Karpas-422 (cell line): Measurements from ENCODE around the gene PHRF1. TPM values are rescaled to one million over a fixed set of nuclear protein-coding genes. Genes with fewer than 3 reads are reported as not detected.

Experiments used
- DNase-seq: peaks from one replicate; pipeline ENCODE4 v3.0.0-alpha.2; 2015
- H2AFZ ChIP-seq: fragments of 200-600 bp; sonication (generic); 2 replicates; pipeline ENCODE4 v1.6.1; 2014; ENCODE audit warnings: antibody characterized with exemption, low read length, mixed read lengths
- H3K27ac ChIP-seq: fragments of 200-600 bp; sonication (generic); 2 replicates; pipeline ENCODE4 v1.5.1; 2014; ENCODE audit warnings: mild to moderate bottlenecking, low read length, moderate library complexity
- H3K27me3 ChIP-seq: fragments of 200-600 bp; sonication (generic); 2 replicates; pipeline ENCODE4 v1.6.1; 2014; ENCODE audit warnings: low read length, mixed read lengths
- H3K36me3 ChIP-seq: fragments of 200-600 bp; sonication (generic); 2 replicates; pipeline ENCODE4 v1.6.1; 2014; ENCODE audit warnings: low read length, mixed read lengths; ENCODE audit not compliant: insufficient read depth
- H3K4me1 ChIP-seq: fragments of 200-600 bp; sonication (generic); 2 replicates; pipeline ENCODE4 v1.6.1; 2014; ENCODE audit warnings: mild to moderate bottlenecking, low read length, mixed read lengths
- H3K4me2 ChIP-seq: fragments of 200-600 bp; sonication (generic); 2 replicates; pipeline ENCODE4 v1.6.1; 2014; ENCODE audit warnings: low read length, low read depth, mild to moderate bottlenecking; ENCODE audit not compliant: poor library complexity, severe bottlenecking
- H3K4me3 ChIP-seq: fragments of 200-600 bp; sonication (generic); 2 replicates; pipeline ENCODE4 v1.5.1; 2014; ENCODE audit warnings: mild to moderate bottlenecking, antibody characterized with exemption, low read length, mixed read lengths
- H3K79me2 ChIP-seq: fragments of 200-600 bp; sonication (generic); 2 replicates; pipeline ENCODE4 v1.6.1; 2014; ENCODE audit warnings: mild to moderate bottlenecking, low read length, mixed read lengths
- H3K9ac ChIP-seq: fragments of 200-600 bp; sonication (generic); 2 replicates; pipeline ENCODE4 v1.6.0; 2014; ENCODE audit warnings: low read length
- H3K9me2 ChIP-seq: fragments of 200-600 bp; sonication (generic), shearing (Covaris generic); replicated peaks from 2 replicates; pipeline ENCODE4 v1.6.0; 2014; ENCODE audit warnings: mild to moderate bottlenecking, low read length, moderate library complexity; ENCODE audit not compliant: insufficient read depth
- H3K9me3 ChIP-seq: fragments of 300-700, 200-600 bp; sonication (generic); 2 replicates; pipeline ENCODE4 v1.6.1; 2014; ENCODE audit warnings: low read length, mixed read lengths
- H4K20me1 ChIP-seq: fragments of 200-600 bp; sonication (generic); 2 replicates; pipeline ENCODE4 v1.6.1; 2014; ENCODE audit warnings: mild to moderate bottlenecking, antibody characterized with exemption, low read length, low read depth; ENCODE audit not compliant: insufficient read depth
- total RNA-seq: library from RNA; depleted of rRNA; stranded (reverse); fragments of >200 nt; shearing (Covaris generic); gene quantifications from 2 replicates; pipeline ENCODE4 v1.2.3, GENCODE V29; 2014; ENCODE audit warnings: low replicate concordance

PHRF1 gene
- total RNA-seq, 1 experiment from 2014 or later, result 8.7 TPM

GRCh38 chr11:619628-620050 lies 43.4 kb downstream of the PHRF1 start:
- Histone ChIP-seq H3K4me3 (no peak overlapping the region), H3K9me2 (no peaks in the 10 kb centered on the region), H3K79me2 (peaks cover 7% of the 10 kb centered on the region; the same call in 1 of the 2 replicates), H3K9me3 (no peaks in the 10 kb centered on the region), H3K27ac (no peak overlapping the region), H2AFZ (no peak overlapping the region), H3K4me2 (no peak overlapping the region), H3K9ac (no peak overlapping the region), H3K4me1 (peaks cover 16% of the 10 kb centered on the region), H4K20me1 (0 out of 2 replicates have a peak, but pooled peaks cover 6% of the 10 kb centered on the region), H3K36me3 (no peaks in the 10 kb centered on the region), H3K27me3 (no peaks in the 10 kb centered on the region)
- DNase-seq, result no peak

DNA sequence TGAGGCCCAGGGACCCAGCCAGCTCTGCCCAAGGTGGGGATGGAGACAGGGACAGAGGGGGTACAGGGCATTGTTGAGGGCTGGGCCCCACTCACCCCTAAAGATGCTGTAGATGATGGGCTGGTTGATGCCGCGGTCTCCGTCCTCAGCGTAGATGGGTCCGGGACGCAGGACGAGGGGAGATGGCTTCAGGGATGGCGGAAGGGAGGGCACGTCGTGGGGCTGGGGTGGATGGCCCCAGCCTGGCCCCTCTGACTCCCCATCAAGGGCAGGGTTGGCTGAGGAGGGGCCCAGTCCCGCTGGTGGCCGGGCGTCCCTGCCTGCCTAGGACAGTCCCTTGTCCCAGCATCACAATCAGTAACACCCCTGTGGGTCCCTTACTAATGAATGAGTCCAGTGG lies 43.9 kb downstream of the PHRF1 start:
- no peak overlapping the region for H3K27ac ChIP-seq
- H3K9me3 ChIP-seq, result no peaks in the 10 kb centered on the region
- H3K9me2 ChIP-seq, result no peaks in the 10 kb centered on the region
- 0 out of 2 replicates have a peak, but pooled peaks cover 2% of the 10 kb centered on the region for H4K20me1 ChIP-seq
- no peaks in the 10 kb centered on the region for H3K27me3 ChIP-seq
- H3K36me3 ChIP-seq, result no peaks in the 10 kb centered on the region
- peaks cover 7% of the 10 kb centered on the region; the same call in 1 of the 2 replicates for H3K79me2 ChIP-seq
- no peak for DNase-seq
- H2AFZ ChIP-seq, result no peak overlapping the region
- H3K4me3 ChIP-seq, result no peak overlapping the region
- no peak overlapping the region for H3K9ac ChIP-seq
- H3K4me2 ChIP-seq, result no peak overlapping the region
- peaks cover 11% of the 10 kb centered on the region for H3K4me1 ChIP-seq

GRCh38 chr11:620935-621814 lies 44.9 kb downstream of the PHRF1 start:
- peaks cover 7% of the 10 kb centered on the region; the same call in 1 of the 2 replicates for H3K79me2 ChIP-seq
- peaks cover 5% of the 10 kb centered on the region for H3K4me1 ChIP-seq
- H3K4me3 ChIP-seq, result no peak overlapping the region
- no peak overlapping the region for H2AFZ ChIP-seq
- H3K27ac ChIP-seq, result no peak overlapping the region
- DNase-seq, result no peak
- H4K20me1 ChIP-seq, result no peaks in the 10 kb centered on the region
- no peak overlapping the region for H3K9ac ChIP-seq
- H3K4me2 ChIP-seq, result no peak overlapping the region
- H3K9me3 ChIP-seq, result no peaks in the 10 kb centered on the region
- H3K27me3 ChIP-seq, result no peaks in the 10 kb centered on the region
- H3K9me2 ChIP-seq, result no peaks in the 10 kb centered on the region
- no peaks in the 10 kb centered on the region for H3K36me3 ChIP-seq

GRCh38 chr11:621838-622237 lies 45.6 kb downstream of the PHRF1 start:
- DNase-seq, result no peak
- no peak overlapping the region for H3K4me3 ChIP-seq
- H3K36me3 ChIP-seq, result no peaks in the 10 kb centered on the region
- no peaks in the 10 kb centered on the region for H4K20me1 ChIP-seq
- H2AFZ ChIP-seq, result no peak overlapping the region
- no peaks in the 10 kb centered on the region for H3K9me2 ChIP-seq
- H3K4me2 ChIP-seq, result no peak overlapping the region
- H3K9ac ChIP-seq, result no peak overlapping the region
- no peaks in the 10 kb centered on the region for H3K4me1 ChIP-seq
- H3K27ac ChIP-seq, result no peak overlapping the region
- no peaks in the 10 kb centered on the region for H3K9me3 ChIP-seq
- H3K79me2 ChIP-seq, result peaks cover 3% of the 10 kb centered on the region; the same call in 1 of the 2 replicates
- no peaks in the 10 kb centered on the region for H3K27me3 ChIP-seq

DNA sequence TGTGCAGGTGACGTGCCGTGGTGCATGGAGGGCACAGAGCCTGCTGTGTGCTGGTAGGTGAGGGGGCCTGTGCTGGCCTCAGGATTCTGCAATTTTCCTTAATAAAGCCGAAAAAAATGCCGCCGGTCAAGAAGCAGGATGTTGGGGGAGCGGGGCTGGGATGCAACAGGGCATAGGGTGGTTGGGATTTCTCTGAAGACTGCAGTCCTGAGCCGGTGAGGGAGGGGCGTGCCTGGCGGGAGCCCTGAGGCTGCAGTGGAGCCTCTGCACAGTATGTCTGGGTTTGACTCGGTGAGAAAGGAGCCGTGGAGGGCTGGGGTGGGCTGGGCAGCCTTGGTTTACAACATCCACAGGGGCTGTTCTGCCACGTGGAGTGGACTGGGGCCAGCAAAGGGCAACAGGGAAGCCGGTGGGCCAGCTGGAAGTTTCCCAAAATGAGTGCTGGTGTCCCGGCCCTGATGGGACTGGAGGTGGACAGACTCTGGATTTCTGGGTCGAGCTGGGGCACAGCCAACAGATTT lies 47.1 kb downstream of the PHRF1 start:
- no peaks in the 10 kb centered on the region for H4K20me1 ChIP-seq
- no peaks in the 10 kb centered on the region for H3K36me3 ChIP-seq
- H3K27me3 ChIP-seq, result no peaks in the 10 kb centered on the region
- no peak overlapping the region for H3K27ac ChIP-seq
- no peak overlapping the region for H3K4me2 ChIP-seq
- H3K9me2 ChIP-seq, result no peaks in the 10 kb centered on the region
- no peaks in the 10 kb centered on the region for H3K79me2 ChIP-seq
- no peak overlapping the region for H3K9ac ChIP-seq
- H2AFZ ChIP-seq, result no peak overlapping the region
- H3K9me3 ChIP-seq, result no peaks in the 10 kb centered on the region
- no peak overlapping the region for H3K4me3 ChIP-seq
- DNase-seq, result no peak
- no peaks in the 10 kb centered on the region for H3K4me1 ChIP-seq

GRCh38 chr11:623999-624704 lies 47.9 kb downstream of the PHRF1 start:
- DNase-seq, result no peak
- no peak overlapping the region for H3K27ac ChIP-seq

DNA sequence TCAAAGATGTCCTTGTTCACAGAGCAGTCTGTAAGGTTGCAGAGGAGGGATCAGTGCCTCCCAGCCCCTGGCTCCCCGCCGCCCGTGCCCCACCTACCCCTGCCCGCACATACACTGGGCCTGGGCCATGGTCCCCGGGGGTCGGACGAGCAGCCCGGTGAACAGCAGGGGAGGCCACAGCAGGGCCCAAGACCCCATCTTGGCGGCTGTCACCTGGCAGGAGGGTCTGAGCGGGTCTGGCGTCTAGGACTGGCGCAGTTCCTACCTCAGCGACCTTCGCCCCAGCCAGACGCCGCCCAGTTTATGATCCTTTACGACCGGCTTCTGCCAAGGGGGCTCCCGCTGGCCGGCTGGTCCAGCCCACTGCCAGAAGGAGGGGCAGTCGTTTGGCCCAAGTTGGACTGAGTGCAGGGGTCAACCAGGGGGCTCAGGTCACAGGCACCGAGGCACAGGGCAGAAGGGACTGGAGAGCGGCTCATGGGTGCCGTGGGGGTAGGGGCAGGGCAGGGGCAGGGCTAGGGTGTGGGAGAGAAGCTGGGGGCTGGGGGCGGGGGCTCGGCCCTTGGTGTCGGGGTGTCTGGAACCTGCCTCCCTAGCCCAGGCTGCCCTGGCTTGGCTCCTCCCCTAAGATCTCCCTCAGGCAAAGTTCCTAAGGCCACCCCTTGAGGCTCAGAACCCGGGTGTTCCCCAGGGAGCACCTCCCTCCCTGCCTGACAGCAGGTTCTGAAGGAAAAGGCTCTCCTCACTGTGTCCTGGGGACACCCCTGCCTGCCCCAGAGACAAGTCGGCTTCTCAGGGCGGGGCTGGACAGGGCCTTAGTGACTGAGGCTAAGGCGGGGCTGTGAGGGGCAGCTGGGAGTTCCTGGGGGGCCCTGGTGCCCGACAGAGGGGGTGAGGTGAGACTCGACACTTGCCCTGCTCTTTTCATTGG lies 48.7 kb downstream of the PHRF1 start, which contains the start of gene CDHR5:
CDHR5 (minus strand) TSS at position 251 of the 931 bp plus-strand sequence; CDS start at position 198, 53 bp downstream.
- no peaks in the 10 kb centered on the region for H3K27me3 ChIP-seq
- H3K4me1 ChIP-seq, result no peaks in the 10 kb centered on the region
- H3K36me3 ChIP-seq, result no peaks in the 10 kb centered on the region
- H3K27ac ChIP-seq, result no peak within 1 kb of the TSS
- no peak within 1 kb of the TSS for H3K4me2 ChIP-seq
- H3K9ac ChIP-seq, result no peak within 1 kb of the TSS
- no peaks in the 10 kb centered on the region for H3K79me2 ChIP-seq
- H2AFZ ChIP-seq, result no peak within 1 kb of the TSS
- H3K4me3 ChIP-seq, result no peak within 1 kb of the TSS
- no peaks in the 10 kb centered on the region for H3K9me2 ChIP-seq
- no peak for DNase-seq
- no peaks in the 10 kb centered on the region for H4K20me1 ChIP-seq
- no peaks in the 10 kb centered on the region for H3K9me3 ChIP-seq

More at GRCh38 chr11:623999-624704, 47.9 kb downstream of the PHRF1 start:
- no peak overlapping the region for H3K4me2 ChIP-seq
- no peaks in the 10 kb centered on the region for H3K79me2 ChIP-seq
- no peaks in the 10 kb centered on the region for H4K20me1 ChIP-seq
- H3K9me3 ChIP-seq, result no peaks in the 10 kb centered on the region
- H3K27me3 ChIP-seq, result no peaks in the 10 kb centered on the region
- no peaks in the 10 kb centered on the region for H3K4me1 ChIP-seq
- H3K36me3 ChIP-seq, result no peaks in the 10 kb centered on the region
- H2AFZ ChIP-seq, result no peak overlapping the region
- no peaks in the 10 kb centered on the region for H3K9me2 ChIP-seq
- H3K4me3 ChIP-seq, result no peak overlapping the region
- no peak overlapping the region for H3K9ac ChIP-seq
